ENCODE measurements around the gene CALD1. TPM values are rescaled to one million over a fixed set of nuclear protein-coding genes. Genes with fewer than 3 reads are reported as not detected.
A peak's percentile ranks its signal among the peaks of the same experiment; 100 is the strongest.

CALD1 gene
- polyA plus RNA-seq, 2 of the 4 experiments (the other 2 are of a cell fraction) = 136 to 150 TPM

DNA sequence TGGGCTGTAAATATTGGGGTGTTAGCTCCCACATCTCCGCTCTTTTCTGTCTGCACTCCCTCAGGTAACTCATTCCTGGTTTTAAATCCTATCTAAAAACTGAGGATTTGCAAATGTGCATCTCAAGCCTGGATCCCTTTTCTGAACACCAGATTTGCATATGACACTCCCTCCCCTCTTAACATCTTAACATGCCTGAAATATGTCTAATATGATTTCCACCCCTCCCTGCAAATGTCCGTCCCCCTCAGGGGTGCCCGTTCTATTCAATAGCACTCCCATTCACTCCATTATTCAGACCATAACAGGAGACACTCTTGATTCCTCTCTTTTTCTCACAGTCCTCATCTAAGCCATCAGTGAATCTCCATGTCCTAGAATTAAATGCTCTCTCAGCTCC is 8.3 kb upstream of the CALD1 start:
- CTCF ChIA-PET = interaction anchor here (0.7 to 1.5 kb wide), 3 partner anchors 9 to 786 kb away, joined by 3 read pairs; no protein-coding TSS in a partner anchor
- no peak for FAIRE-seq

DNA sequence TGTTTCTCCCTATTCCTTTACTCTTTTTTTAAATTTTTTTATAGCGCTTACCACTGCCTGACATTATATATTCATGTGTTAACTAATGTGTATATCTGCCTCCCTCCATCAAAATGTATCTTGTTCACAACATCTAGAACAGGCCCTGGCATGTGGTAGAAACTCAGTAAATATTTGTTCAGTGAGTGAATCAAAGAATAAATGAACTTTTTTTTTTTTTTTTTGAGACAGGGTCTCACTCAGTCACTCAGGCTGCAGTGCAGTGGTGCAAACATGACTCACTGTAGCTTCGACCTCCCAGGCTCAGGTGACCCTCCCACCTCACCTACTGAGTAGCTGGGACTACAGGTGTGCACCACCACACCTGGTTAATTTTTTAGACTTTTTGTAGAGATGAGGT is 7.5 kb upstream of the CALD1 start:
- H3K9me3 ChIP-seq = no peaks in the 10 kb centered on the region
- 47% methylated on average over 2 of the region's 2 CpGs for WGBS (ENCODE audit: missing lambda C conversion rate)
- H3K4me1 ChIP-seq = peaks cover 9% of the 10 kb centered on the region; the same call in 2 of the 3 replicates
- TF ChIP-seq MAFK (IDR thresholded peaks at IDR 0.05; ENCODE audit: partially characterized antibody) = no peak
- TF ChIP-seq, protein P1, sequence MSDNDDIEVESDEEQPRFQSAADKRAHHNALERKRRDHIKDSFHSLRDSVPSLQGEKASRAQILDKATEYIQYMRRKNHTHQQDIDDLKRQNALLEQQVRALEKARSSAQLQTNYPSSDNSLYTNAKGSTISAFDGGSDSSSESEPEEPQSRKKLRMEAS (IDR thresholded peaks at IDR 0.05) = 0 out of 2 replicates have a peak, but pooled peaks have one; percentile 11
- no peak for FAIRE-seq
- CTCF ChIA-PET = no interaction called here
- POLR2A ChIA-PET = no interaction called here
- peak overlapping the region in 1 of 2 experiments; percentile 14; a peak in 1 of 6 replicates for H3K27ac ChIP-seq
- DNase-seq (ENCODE audit: low read depth in 1 of 2, low spot score in 1 of 2) = no peak
- no peak overlapping the region for H3K4me3 ChIP-seq
- peak in 1 of 2 experiments; percentile 43; a peak in 2 of 6 replicates for ATAC-seq
- peak overlapping the region; percentile 19; the same call in 2 of the 3 replicates for H3K4me2 ChIP-seq

More for the DNA sequence above, 8.3 kb upstream of the CALD1 start:
- TF ChIP-seq CBX2 (IDR thresholded peaks at IDR 0.05; ENCODE audit: borderline replicate concordance, low read depth) (no peak), SMC3 (IDR thresholded peaks at IDR 0.05) (no peak), ESRRA (IDR thresholded peaks at IDR 0.05; ENCODE audit: borderline replicate concordance, low read length) (no peak), EHMT2 (IDR thresholded peaks at IDR 0.05; ENCODE audit: low read depth) (no peak), POLR2AphosphoS2 (conservative IDR thresholded peaks at IDR 0.05; ENCODE audit: low read length) (no peak), EP300 (IDR thresholded peaks at IDR 0.05) (no peak), ZFP36 (IDR thresholded peaks at IDR 0.05; ENCODE audit: borderline replicate concordance, partially characterized antibody) (no peak), KDM5A (IDR thresholded peaks at IDR 0.05) (no peak), ZSCAN20 (CRISPR knock-in tag; IDR thresholded peaks at IDR 0.05) (no peak), HOXA7 (CRISPR knock-in tag; IDR thresholded peaks at IDR 0.05) (no peak)
- no peak overlapping the region; the same call in 2 of the 3 replicates for H3K4me2 ChIP-seq
- ATAC-seq = peak in 1 of 2 experiments; percentile 23; a peak in 1 of 6 replicates
- POLR2A ChIA-PET = no interaction called here
- no peak for DNase-seq (ENCODE audit: low read depth in 1 of 2, low spot score in 1 of 2)
- H3K9me3 ChIP-seq = no peaks in the 10 kb centered on the region
- no peak overlapping the region for H3K4me3 ChIP-seq
- H3K27ac ChIP-seq = peak overlapping the region in 1 of 2 experiments; percentile 14; a peak in 1 of 6 replicates
- H3K4me1 ChIP-seq = peaks cover 9% of the 10 kb centered on the region; the same call in 2 of the 3 replicates
- 80% methylated on average over 3 of the region's 3 CpGs for WGBS (ENCODE audit: missing lambda C conversion rate)

DNA sequence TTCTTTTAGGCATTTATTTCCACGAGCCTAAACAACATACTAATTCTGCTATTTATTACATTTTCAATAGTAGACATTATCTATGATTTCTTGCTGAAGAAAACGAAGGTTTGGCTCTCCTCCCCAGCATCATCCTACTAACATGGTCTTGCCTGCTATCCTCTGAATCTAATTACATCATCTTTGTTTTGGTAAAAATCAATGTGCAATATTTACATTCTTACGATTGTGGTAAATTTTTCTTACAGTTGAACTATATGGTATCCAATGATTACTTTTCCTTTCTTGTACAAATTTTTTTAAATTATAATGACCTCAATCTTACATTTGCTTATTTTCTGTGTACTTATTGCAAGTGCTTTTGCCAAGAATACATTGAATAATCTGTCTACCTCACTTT is 7.0 kb upstream of the CALD1 start:
- Histone ChIP-seq H3K4me3 (no peak overlapping the region), H3K27ac (no peak overlapping the region), H3K9me3 (no peaks in the 10 kb centered on the region), H3K4me1 (peaks cover 9% of the 10 kb centered on the region; the same call in 2 of the 3 replicates), H3K4me2 (no peak overlapping the region)
- FAIRE-seq = no peak
- DNase-seq (ENCODE audit: low read depth in 1 of 2, low spot score in 1 of 2) = no peak
- ATAC-seq = no peak
- ChIA-PET CTCF (no interaction called here), POLR2A (no interaction called here)
- TF ChIP-seq FOSB (CRISPR knock-in tag; IDR thresholded peaks at IDR 0.05) (no peak), FOXS1 (CRISPR knock-in tag; IDR thresholded peaks at IDR 0.05) (no peak), RARB (CRISPR knock-in tag; IDR thresholded peaks at IDR 0.05) (no peak), FOSL2 (IDR thresholded peaks at IDR 0.05) (no peak), FOSL2 (CRISPR knock-in tag; IDR thresholded peaks at IDR 0.05) (no peak), CHD4 (IDR thresholded peaks at IDR 0.05; ENCODE audit: borderline replicate concordance) (no peak), ESRRA (IDR thresholded peaks at IDR 0.05; ENCODE audit: borderline replicate concordance, low read length) (no peak), TP53 (CRISPR knock-in tag; IDR thresholded peaks at IDR 0.05) (no peak), HOXB5 (CRISPR knock-in tag; IDR thresholded peaks at IDR 0.05) (no peak)
- TF ChIP-seq, protein P2, sequence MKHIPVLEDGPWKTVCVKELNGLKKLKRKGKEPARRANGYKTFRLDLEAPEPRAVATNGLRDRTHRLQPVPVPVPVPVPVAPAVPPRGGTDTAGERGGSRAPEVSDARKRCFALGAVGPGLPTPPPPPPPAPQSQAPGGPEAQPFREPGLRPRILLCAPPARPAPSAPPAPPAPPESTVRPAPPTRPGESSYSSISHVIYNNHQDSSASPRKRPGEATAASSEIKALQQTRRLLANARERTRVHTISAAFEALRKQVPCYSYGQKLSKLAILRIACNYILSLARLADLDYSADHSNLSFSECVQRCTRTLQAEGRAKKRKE (CRISPR knock-in tag; IDR thresholded peaks at IDR 0.05; ENCODE audit: low read depth) = no peak
- TF ChIP-seq, protein P3, sequence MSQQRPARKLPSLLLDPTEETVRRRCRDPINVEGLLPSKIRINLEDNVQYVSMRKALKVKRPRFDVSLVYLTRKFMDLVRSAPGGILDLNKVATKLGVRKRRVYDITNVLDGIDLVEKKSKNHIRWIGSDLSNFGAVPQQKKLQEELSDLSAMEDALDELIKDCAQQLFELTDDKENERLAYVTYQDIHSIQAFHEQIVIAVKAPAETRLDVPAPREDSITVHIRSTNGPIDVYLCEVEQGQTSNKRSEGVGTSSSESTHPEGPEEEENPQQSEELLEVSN (IDR thresholded peaks at IDR 0.05; ENCODE audit: borderline replicate concordance, low read depth) = no peak
- TF ChIP-seq, protein P4, sequence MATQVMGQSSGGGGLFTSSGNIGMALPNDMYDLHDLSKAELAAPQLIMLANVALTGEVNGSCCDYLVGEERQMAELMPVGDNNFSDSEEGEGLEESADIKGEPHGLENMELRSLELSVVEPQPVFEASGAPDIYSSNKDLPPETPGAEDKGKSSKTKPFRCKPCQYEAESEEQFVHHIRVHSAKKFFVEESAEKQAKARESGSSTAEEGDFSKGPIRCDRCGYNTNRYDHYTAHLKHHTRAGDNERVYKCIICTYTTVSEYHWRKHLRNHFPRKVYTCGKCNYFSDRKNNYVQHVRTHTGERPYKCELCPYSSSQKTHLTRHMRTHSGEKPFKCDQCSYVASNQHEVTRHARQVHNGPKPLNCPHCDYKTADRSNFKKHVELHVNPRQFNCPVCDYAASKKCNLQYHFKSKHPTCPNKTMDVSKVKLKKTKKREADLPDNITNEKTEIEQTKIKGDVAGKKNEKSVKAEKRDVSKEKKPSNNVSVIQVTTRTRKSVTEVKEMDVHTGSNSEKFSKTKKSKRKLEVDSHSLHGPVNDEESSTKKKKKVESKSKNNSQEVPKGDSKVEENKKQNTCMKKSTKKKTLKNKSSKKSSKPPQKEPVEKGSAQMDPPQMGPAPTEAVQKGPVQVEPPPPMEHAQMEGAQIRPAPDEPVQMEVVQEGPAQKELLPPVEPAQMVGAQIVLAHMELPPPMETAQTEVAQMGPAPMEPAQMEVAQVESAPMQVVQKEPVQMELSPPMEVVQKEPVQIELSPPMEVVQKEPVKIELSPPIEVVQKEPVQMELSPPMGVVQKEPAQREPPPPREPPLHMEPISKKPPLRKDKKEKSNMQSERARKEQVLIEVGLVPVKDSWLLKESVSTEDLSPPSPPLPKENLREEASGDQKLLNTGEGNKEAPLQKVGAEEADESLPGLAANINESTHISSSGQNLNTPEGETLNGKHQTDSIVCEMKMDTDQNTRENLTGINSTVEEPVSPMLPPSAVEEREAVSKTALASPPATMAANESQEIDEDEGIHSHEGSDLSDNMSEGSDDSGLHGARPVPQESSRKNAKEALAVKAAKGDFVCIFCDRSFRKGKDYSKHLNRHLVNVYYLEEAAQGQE (IDR thresholded peaks at IDR 0.05) = no peak
- TF ChIP-seq, protein P5, sequence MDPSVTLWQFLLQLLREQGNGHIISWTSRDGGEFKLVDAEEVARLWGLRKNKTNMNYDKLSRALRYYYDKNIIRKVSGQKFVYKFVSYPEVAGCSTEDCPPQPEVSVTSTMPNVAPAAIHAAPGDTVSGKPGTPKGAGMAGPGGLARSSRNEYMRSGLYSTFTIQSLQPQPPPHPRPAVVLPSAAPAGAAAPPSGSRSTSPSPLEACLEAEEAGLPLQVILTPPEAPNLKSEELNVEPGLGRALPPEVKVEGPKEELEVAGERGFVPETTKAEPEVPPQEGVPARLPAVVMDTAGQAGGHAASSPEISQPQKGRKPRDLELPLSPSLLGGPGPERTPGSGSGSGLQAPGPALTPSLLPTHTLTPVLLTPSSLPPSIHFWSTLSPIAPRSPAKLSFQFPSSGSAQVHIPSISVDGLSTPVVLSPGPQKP (IDR thresholded peaks at IDR 0.05; ENCODE audit: low read depth, low read length) = no peak
- WGBS (ENCODE audit: missing lambda C conversion rate) = 49% methylated on average over 3 of the region's 3 CpGs

Measured in A549 (cell line).